Testis (tissue), 3 donors: ENCODE results near the gene EXOC6. TPM values are rescaled to one million over a fixed set of nuclear protein-coding genes. Genes with fewer than 3 reads are reported as not detected.
"Not testable (repeated sequence)": the region's sequence is repeated elsewhere in the genome, so short reads cannot be mapped to it uniquely, and the experiment has no call there.

Experiments
- DNase-seq: peaks from one replicate; pipeline ENCODE4 v3.0.0-alpha.2; 2019
- H3K27ac ChIP-seq, 2 donors: fragments of 200-600 bp; sonication (generic); one replicate each; pipeline ENCODE4 v1.5.1; 2019
- H3K27me3 ChIP-seq: fragments of 200-600 bp; sonication (generic); one replicate; pipeline ENCODE4 v1.5.1; 2019
- H3K36me3 ChIP-seq: fragments of 200-600 bp; sonication (generic); one replicate; pipeline ENCODE4 v1.5.1; 2017; ENCODE audit warnings: low read depth; ENCODE audit errors: missing control alignments
- H3K4me1 ChIP-seq: fragments of 200-600 bp; sonication (generic); one replicate; pipeline ENCODE4 v1.5.1; 2019
- H3K4me3 ChIP-seq, 2 donors: fragments of 200-600 bp; sonication (generic); one replicate each; pipeline ENCODE4 v1.5.1; 2017 to 2019
- H3K9me3 ChIP-seq: fragments of 200-600 bp; sonication (generic); one replicate; pipeline ENCODE4 v1.5.1; 2017
- CTCF ChIP-seq, 3 experiments: fragments of 450-650 bp in 2 of 3; fragments of 200-600 bp in 1 of 3; sonication (generic) in 1 of 3; IDR thresholded peaks; one replicate each; pipeline ENCODE4 v1.5.1; 2016 to 2019; ENCODE audit warnings: antibody characterized with exemption in 3 of 3, mild to moderate bottlenecking in 2 of 3, moderate library complexity in 1 of 3
- POLR2A ChIP-seq: fragments of 450-650 bp; IDR thresholded peaks from one replicate; pipeline ENCODE4 v1.6.1; 2017; ENCODE audit warnings: antibody characterized with exemption, mild to moderate bottlenecking, moderate library complexity
- WGBS, 2 donors: methylation state at CpG; one replicate each; pipeline ENCODE4 v1.1.5; 2018; 5-methylcytosine and 5-hydroxymethylcytosine counted together
- intact Hi-C: fragments of 100-400 bp; cut with DNase I; formaldehyde crosslinking; loops from one replicate; pipeline ENCODE4 v1.15.1; 2023; ENCODE audit warnings: low total_unique reads
- polyA plus RNA-seq: library from polyadenylated mRNA; stranded (reverse); fragments of 350-450 nt; fragmentation: Illumina TruSeq; extraction: RNeasy Lipid Tissue Mini Kit (QIAGEN cat#74804); gene quantifications from one replicate; pipeline ENCODE4 v1.2.3, GENCODE V29; 2014; ENCODE audit warnings: low read depth, low replicate concordance; ENCODE audit not compliant: insufficient read depth
- total RNA-seq, 2 donors: library from RNA; depleted of rRNA; stranded (reverse); fragments of >200 nt; gene quantifications; one replicate each; pipeline ENCODE4 v1.2.3, GENCODE V29; 2016

Gene EXOC6
- total and polyA plus RNA-seq, 3 donors from 2014 or later, result 13.3 to 38.5 (median 28.0) TPM

- no peak for TF ChIP-seq CTCF (IDR thresholded peaks at IDR 0.05)
- TF ChIP-seq POLR2A, result no peak
- no peaks in the 10 kb centered on the region for H3K4me1 ChIP-seq
- no peaks in the 10 kb centered on the region for H3K27me3 ChIP-seq
- H3K27ac ChIP-seq, result no peak overlapping the region
- no peak overlapping the region for H3K4me3 ChIP-seq
- intact Hi-C loops, result no loop called here
- no peak for DNase-seq
- H3K36me3 ChIP-seq, result no peaks in the 10 kb centered on the region
- H3K9me3 ChIP-seq, result no peaks in the 10 kb centered on the region
Measured at GRCh38 chr10:92942226-92942625, 93.9 kb downstream of the EXOC6 start.

GRCh38 chr10:92946491-92946890 lies 98.2 kb downstream of the EXOC6 start:
- no peaks in the 10 kb centered on the region for H3K4me1 ChIP-seq
- no peaks in the 10 kb centered on the region for H3K9me3 ChIP-seq
- H3K27ac ChIP-seq, result no peak overlapping the region
- no peaks in the 10 kb centered on the region for H3K27me3 ChIP-seq
- 87 to 95% methylated on average over 3 of the region's 3 CpGs for WGBS, 2 donors
- TF ChIP-seq POLR2A (no peak), CTCF (IDR thresholded peaks at IDR 0.05) (no peak)
- H3K36me3 ChIP-seq, result no peaks in the 10 kb centered on the region
- no peak for DNase-seq
- intact Hi-C loops, result no loop called here
- H3K4me3 ChIP-seq, result no peak overlapping the region

GRCh38 chr10:92952573-92952972 lies 104.3 kb downstream of the EXOC6 start:
- H3K27ac ChIP-seq, H3K4me3 ChIP-seq, intact Hi-C loops, DNase-seq, H3K4me1 ChIP-seq, H3K9me3 ChIP-seq, H3K36me3 ChIP-seq, H3K27me3 ChIP-seq: not testable (repeated sequence)

- WGBS, 2 donors, result 25 to 42% methylated on average over 2 of the region's 2 CpGs
- DNase-seq, result no peak
- Histone ChIP-seq H3K27ac (peak overlapping the region; percentile 46 to 68), H3K36me3 (no peaks in the 10 kb centered on the region), H3K4me3 (no peak overlapping the region), H3K27me3 (no peaks in the 10 kb centered on the region), H3K4me1 (peaks cover 22% of the 10 kb centered on the region), H3K9me3 (no peaks in the 10 kb centered on the region)
- intact Hi-C loops, result no loop called here
- no peak for TF ChIP-seq CTCF (IDR thresholded peaks at IDR 0.05)
- TF ChIP-seq POLR2A, result no peak
Measured at GRCh38 chr10:92957223-92958010, 109.1 kb downstream of the EXOC6 start.

- TF ChIP-seq CTCF (IDR thresholded peaks at IDR 0.05), result no peak
- no peak for TF ChIP-seq POLR2A
- Histone ChIP-seq H3K27ac (no peak overlapping the region), H3K27me3 (no peaks in the 10 kb centered on the region), H3K4me3 (no peak overlapping the region), H3K36me3 (no peaks in the 10 kb centered on the region), H3K9me3 (no peaks in the 10 kb centered on the region), H3K4me1 (peaks cover 26% of the 10 kb centered on the region)
- intact Hi-C loops, result no loop called here
- 81 to 83% methylated on average over 2 of the region's 2 CpGs for WGBS, 2 donors
- no peak for DNase-seq
Measured at GRCh38 chr10:92961638-92962037, 113.3 kb downstream of the EXOC6 start.
